OCI-LY7 (cell line): ENCODE data around the gene TRIM61.

Source experiments
- EZH2phosphoT487 ChIP-seq: fragments of 200-600 bp; sonication (generic); IDR thresholded peaks from 2 replicates; pipeline ENCODE4 v1.6.1; 2018; ENCODE audit warnings: low read depth, borderline replicate concordance, mild to moderate bottlenecking, mixed run types, antibody characterized with exemption, low read length, moderate library complexity, mixed read lengths
- TF ChIP-seq, protein P1 (sequence below): fragments of 200-600 bp; sonication (generic); conservative IDR thresholded peaks from 2 replicates; pipeline ENCODE4 v1.5.1; 2014; ENCODE audit warnings: mild to moderate bottlenecking, antibody characterized with exemption, low read length, moderate library complexity, mixed read lengths

DNA sequence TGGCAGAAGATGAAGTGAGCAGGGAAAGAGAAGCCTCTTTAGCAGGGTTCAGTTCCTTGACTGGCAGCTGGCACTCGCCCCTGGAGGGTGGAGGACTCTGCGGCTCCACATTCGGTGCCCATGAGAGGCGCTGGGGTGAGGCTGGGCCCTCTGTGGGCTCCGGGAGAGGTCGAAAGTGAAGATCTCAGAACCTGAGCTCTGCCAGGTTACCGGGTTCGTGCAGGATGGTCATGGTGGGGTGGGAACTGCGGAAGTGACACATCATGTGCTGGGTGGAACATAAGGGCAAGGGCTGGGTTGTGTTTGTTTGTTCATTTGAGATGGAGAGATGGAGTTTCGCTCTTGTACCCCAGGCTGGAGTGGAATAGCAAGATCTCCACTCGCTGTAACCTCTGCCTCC lies 44.2 kb downstream of the TRIM61 start:
- TF ChIP-seq, protein P1, sequence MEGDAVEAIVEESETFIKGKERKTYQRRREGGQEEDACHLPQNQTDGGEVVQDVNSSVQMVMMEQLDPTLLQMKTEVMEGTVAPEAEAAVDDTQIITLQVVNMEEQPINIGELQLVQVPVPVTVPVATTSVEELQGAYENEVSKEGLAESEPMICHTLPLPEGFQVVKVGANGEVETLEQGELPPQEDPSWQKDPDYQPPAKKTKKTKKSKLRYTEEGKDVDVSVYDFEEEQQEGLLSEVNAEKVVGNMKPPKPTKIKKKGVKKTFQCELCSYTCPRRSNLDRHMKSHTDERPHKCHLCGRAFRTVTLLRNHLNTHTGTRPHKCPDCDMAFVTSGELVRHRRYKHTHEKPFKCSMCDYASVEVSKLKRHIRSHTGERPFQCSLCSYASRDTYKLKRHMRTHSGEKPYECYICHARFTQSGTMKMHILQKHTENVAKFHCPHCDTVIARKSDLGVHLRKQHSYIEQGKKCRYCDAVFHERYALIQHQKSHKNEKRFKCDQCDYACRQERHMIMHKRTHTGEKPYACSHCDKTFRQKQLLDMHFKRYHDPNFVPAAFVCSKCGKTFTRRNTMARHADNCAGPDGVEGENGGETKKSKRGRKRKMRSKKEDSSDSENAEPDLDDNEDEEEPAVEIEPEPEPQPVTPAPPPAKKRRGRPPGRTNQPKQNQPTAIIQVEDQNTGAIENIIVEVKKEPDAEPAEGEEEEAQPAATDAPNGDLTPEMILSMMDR, result no peak
- no peak for TF ChIP-seq EZH2phosphoT487
